ENCODE data around the gene TMEM161B. TPM values are rescaled to one million over a fixed set of nuclear protein-coding genes. Genes with fewer than 3 reads are reported as not detected.

TMEM161B gene
- polyA plus RNA-seq (2012; ENCODE audit: low read depth, missing spikeins), result 9.8 TPM

DNA sequence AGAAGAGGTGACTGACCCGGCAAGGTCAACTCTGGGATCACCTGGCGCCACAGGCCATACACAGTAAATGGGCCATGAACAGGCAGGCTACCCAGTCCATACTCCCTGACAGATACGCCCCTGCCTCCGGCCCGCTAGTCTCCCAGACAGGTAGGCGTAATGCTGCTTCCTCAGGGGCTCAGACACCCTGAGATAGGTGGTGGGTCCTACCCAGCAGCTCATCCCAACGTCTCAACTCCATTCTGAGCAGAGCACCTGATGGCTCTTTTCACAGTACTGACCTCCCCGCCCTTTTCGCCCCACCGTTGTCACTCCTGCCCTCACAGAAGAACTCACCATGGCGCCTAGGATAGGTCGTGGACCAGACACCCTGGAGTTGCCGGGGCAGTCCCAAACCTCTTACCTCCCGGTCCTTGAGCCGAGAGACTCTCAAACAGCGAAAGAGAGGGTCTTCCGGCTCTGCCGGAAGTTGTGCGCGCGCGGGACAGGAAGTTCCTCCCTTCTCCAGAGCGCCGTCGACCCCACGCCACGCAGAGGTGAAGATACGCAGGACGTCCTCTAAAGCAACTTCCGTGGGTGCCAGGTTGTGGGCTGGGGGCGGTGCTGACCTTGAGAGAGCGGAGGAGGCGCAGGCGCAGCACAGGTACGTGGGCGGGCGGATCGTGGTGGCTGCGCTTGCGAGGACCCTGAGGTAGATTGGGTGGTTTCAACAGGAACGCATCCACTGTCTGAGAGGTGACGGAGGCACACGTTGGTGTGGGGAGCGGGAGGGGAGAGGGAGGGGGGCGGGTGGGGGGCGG lies at the start of gene TMEM161B:
TSS of gene TMEM161B (minus strand) at position 461 of the 800 bp plus-strand sequence. CDS start at position 339, 122 bp downstream.
- TF ChIP-seq POLR2AphosphoS5 (IDR thresholded peaks at IDR 0.05; ENCODE audit: low read depth, low read length) (peak; percentile 89), POU2F2 (IDR thresholded peaks at IDR 0.05; ENCODE audit: low read depth, low read length) (no peak; the same call in 1 of the 2 replicates), PAX5 (IDR thresholded peaks at IDR 0.05; ENCODE audit: insufficient read depth, low read length, severe bottlenecking) (no peak), TAF1 (IDR thresholded peaks at IDR 0.05; ENCODE audit: low read depth, low read length) (peak; percentile 54; the same call in 1 of the 2 replicates), SPI1 (IDR thresholded peaks at IDR 0.05; ENCODE audit: low read depth, low read length) (peak; percentile 46), POLR2A (IDR thresholded peaks at IDR 0.05; ENCODE audit: low read depth, low read length) (peak; percentile 83)
- FAIRE-seq, result peak; percentile 98
- DNase-seq (ENCODE audit: insufficient read length, low spot score), result peak; percentile 64

DNA sequence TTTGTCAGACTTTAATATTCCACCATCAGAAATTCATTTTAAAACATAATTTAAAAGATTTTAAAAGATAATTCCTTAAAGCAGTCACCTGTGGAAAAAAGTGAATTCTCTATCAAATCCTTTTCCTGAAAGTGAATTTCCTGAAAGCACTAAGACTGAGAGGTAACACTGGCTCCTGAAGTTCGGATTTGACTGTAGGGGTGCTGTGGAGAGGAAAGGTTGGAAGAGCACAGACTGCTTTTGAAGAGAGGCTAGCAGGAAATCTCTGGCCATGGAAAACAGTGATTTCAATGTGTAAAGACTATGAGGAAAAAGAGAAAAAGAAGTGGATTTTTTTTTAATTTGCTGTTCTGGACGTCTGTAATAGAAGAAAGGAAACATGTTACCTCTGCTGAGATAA lies 35.7 kb upstream of the TMEM161B start:
- TF ChIP-seq TAF1 (IDR thresholded peaks at IDR 0.05; ENCODE audit: low read depth, low read length), result no peak
- TF ChIP-seq POU2F2 (IDR thresholded peaks at IDR 0.05; ENCODE audit: low read depth, low read length), result no peak
- TF ChIP-seq PAX5 (IDR thresholded peaks at IDR 0.05; ENCODE audit: insufficient read depth, low read length, severe bottlenecking), result no peak
- TF ChIP-seq POLR2AphosphoS5 (IDR thresholded peaks at IDR 0.05; ENCODE audit: low read depth, low read length), result no peak
- TF ChIP-seq POLR2A (IDR thresholded peaks at IDR 0.05; ENCODE audit: low read depth, low read length), result no peak
- FAIRE-seq (no peak), DNase-seq (ENCODE audit: insufficient read length, low spot score) (no peak)

DNA sequence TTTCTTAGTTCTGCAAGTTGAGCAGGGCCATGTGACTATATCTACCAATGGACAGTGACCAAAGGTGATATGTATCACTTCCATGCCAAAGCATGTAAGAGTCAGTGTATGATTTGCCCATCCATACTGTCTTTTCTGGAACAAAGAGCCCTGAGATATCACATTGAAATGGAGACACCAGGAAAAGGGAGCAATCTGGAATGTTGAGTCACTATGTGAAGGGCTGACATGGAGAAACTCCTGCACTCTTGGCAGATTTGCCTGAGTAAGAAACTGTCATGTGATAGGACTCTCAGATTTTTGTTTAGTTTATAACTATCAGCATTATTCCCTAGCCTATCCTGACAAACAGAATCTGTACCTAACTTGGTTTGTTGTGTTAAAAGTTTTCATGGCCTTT lies 29.8 kb upstream of the TMEM161B start:
- TF ChIP-seq POU2F2 (IDR thresholded peaks at IDR 0.05; ENCODE audit: low read depth, low read length) (no peak), SPI1 (IDR thresholded peaks at IDR 0.05; ENCODE audit: low read depth, low read length) (no peak), POLR2A (IDR thresholded peaks at IDR 0.05; ENCODE audit: low read depth, low read length) (no peak), TAF1 (IDR thresholded peaks at IDR 0.05; ENCODE audit: low read depth, low read length) (no peak), PAX5 (IDR thresholded peaks at IDR 0.05; ENCODE audit: insufficient read depth, low read length, severe bottlenecking) (no peak), POLR2AphosphoS5 (IDR thresholded peaks at IDR 0.05; ENCODE audit: low read depth, low read length) (no peak)
- FAIRE-seq (no peak), DNase-seq (ENCODE audit: insufficient read length, low spot score) (no peak)

DNA sequence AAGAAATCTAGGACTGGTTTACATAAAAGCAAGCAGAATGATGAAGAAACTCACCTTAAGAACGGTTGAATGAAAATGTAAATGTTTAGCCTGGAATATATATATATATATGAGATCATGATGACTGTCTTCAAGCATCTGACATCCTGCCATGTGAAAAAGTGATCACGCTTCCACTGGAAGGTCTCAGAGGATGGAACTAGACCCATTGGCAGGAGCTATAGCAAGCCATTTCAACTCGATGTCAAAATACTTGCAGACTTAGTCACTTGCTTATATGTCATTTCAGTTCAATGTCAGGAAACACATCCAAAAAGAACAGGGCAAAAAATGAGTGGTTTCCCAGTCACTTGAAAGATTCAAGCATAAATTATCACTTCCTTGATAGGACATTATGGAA lies 22.2 kb upstream of the TMEM161B start:
- no peak for FAIRE-seq
- no peak for TF ChIP-seq SPI1 (IDR thresholded peaks at IDR 0.05; ENCODE audit: low read depth, low read length)
- no peak for TF ChIP-seq PAX5 (IDR thresholded peaks at IDR 0.05; ENCODE audit: insufficient read depth, low read length, severe bottlenecking)
- TF ChIP-seq POLR2AphosphoS5 (IDR thresholded peaks at IDR 0.05; ENCODE audit: low read depth, low read length), result no peak
- TF ChIP-seq POU2F2 (IDR thresholded peaks at IDR 0.05; ENCODE audit: low read depth, low read length), result no peak
- no peak for DNase-seq (ENCODE audit: insufficient read length, low spot score)

DNA sequence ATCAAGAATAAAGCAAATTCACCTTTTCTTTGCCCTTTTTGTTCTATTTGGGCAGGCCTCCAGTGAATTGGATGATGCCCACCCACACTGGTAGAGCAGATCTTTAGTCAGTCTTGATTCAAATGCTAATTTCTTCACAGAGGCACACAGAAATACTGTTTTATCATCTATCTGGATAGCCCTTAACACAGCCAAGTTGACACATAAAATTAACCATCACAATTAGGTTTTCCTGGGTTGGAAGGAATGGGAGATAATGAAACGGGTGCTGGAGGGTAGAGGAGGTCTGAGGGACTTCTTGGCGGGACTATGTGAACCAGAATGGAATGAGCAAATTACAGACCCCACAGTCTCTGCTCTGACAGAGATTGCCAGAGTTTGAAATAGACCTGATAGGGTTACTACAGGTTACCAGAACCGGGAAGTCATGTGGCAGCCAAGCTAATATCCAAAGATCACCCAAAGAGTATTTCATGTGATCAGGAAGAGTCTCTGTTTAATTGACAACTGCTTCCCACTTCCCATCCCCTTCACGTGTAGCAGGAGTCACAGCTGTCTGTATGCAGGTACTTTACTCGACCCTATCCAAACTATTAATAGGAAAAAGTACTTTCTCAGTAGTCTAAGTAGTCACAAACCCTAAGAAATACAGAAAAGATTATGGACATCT lies 20.0 kb upstream of the TMEM161B start:
- FAIRE-seq (no peak), DNase-seq (ENCODE audit: insufficient read length, low spot score) (no peak)
- TF ChIP-seq TAF1 (IDR thresholded peaks at IDR 0.05; ENCODE audit: low read depth, low read length), result no peak
- no peak for TF ChIP-seq POLR2A (IDR thresholded peaks at IDR 0.05; ENCODE audit: low read depth, low read length)
- no peak for TF ChIP-seq PAX5 (IDR thresholded peaks at IDR 0.05; ENCODE audit: insufficient read depth, low read length, severe bottlenecking)
- TF ChIP-seq POLR2AphosphoS5 (IDR thresholded peaks at IDR 0.05; ENCODE audit: low read depth, low read length), result no peak
- TF ChIP-seq POU2F2 (IDR thresholded peaks at IDR 0.05; ENCODE audit: low read depth, low read length), result no peak
- TF ChIP-seq SPI1 (IDR thresholded peaks at IDR 0.05; ENCODE audit: low read depth, low read length), result no peak

DNA sequence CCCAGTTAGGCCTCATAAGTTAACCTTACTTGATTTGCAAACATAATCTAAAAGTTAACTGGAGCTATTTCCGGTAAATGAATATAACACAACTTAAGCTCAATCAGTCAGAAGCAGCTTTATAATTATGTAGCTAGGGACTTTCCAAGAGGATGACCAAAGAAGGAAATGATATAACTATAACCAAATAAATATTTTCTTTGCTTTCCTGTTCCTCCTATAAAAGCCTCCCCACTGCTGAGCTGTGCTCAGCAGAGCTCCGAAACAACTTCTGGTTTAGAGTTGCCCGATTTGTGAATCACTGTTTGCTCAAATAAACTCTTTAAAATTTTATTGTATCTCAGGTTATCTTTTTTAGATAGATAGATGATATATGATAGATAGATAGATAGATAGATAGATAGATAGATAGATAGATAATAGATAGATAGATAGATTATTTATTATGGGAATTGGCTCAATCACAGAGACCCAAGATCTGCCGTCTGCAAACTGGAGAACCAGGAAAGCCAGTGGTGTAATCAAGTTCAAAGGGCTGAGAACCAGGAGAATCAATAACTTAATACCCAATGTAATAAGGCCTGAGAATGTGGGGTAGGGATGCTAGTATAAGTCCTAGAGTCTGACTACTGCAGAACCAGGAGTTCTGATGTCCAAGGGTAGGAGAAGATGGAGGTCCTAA lies 19.3 kb upstream of the TMEM161B start:
- FAIRE-seq, result no peak
- TF ChIP-seq TAF1 (IDR thresholded peaks at IDR 0.05; ENCODE audit: low read depth, low read length), result no peak
- no peak for TF ChIP-seq PAX5 (IDR thresholded peaks at IDR 0.05; ENCODE audit: insufficient read depth, low read length, severe bottlenecking)
- no peak for TF ChIP-seq POLR2A (IDR thresholded peaks at IDR 0.05; ENCODE audit: low read depth, low read length)
- TF ChIP-seq POLR2AphosphoS5 (IDR thresholded peaks at IDR 0.05; ENCODE audit: low read depth, low read length), result no peak
- no peak for TF ChIP-seq POU2F2 (IDR thresholded peaks at IDR 0.05; ENCODE audit: low read depth, low read length)
- TF ChIP-seq SPI1 (IDR thresholded peaks at IDR 0.05; ENCODE audit: low read depth, low read length), result no peak

DNA sequence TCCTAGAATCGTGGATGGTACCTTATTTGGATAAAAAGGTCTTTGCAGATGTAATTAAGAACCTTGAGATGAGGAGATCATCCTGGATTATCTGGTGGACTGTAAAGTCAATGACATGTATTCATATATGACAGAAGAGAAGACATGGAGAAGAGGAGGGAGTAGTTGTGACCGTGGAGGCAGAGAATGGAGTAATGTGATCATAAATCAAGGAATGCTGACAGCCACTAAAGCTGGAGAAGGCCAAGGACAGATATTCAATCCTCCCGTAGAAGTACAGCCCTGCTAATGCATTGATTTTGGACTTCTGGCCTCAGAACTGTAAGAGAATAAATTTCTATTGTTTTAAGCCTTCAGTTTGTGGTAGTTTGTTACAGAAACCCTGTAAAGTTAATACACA lies 18.7 kb upstream of the TMEM161B start:
- no peak for TF ChIP-seq PAX5 (IDR thresholded peaks at IDR 0.05; ENCODE audit: insufficient read depth, low read length, severe bottlenecking)
- TF ChIP-seq POLR2AphosphoS5 (IDR thresholded peaks at IDR 0.05; ENCODE audit: low read depth, low read length), result no peak
- no peak for TF ChIP-seq SPI1 (IDR thresholded peaks at IDR 0.05; ENCODE audit: low read depth, low read length)
- TF ChIP-seq TAF1 (IDR thresholded peaks at IDR 0.05; ENCODE audit: low read depth, low read length), result no peak
- no peak for TF ChIP-seq POLR2A (IDR thresholded peaks at IDR 0.05; ENCODE audit: low read depth, low read length)
- TF ChIP-seq POU2F2 (IDR thresholded peaks at IDR 0.05; ENCODE audit: low read depth, low read length), result no peak
- FAIRE-seq (peak; percentile 40), DNase-seq (ENCODE audit: insufficient read length, low spot score) (no peak)

More for the DNA sequence above, 19.3 kb upstream of the TMEM161B start:
- no peak for DNase-seq (ENCODE audit: insufficient read length, low spot score)

DNA sequence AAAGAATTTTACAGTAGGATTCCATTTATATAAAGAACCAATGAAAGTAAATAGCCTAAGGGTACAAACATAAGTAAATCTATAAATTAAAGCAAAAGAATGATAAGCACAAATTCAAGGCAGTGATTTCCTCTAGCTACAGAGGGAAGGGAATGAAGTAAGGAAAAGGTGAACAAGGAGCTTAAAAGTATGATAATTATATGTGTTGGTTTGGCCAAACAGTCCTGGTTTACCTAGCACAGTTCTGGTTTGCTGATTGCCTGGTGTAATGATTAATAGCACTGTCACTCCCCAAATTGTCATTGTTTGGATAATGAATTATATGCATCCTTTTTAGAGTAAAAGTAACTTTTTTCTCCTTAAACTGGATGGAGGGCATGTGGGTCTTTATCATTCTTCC lies 15.0 kb upstream of the TMEM161B start:
- TF ChIP-seq TAF1 (IDR thresholded peaks at IDR 0.05; ENCODE audit: low read depth, low read length) (no peak), POLR2A (IDR thresholded peaks at IDR 0.05; ENCODE audit: low read depth, low read length) (no peak), POU2F2 (IDR thresholded peaks at IDR 0.05; ENCODE audit: low read depth, low read length) (no peak), SPI1 (IDR thresholded peaks at IDR 0.05; ENCODE audit: low read depth, low read length) (no peak), PAX5 (IDR thresholded peaks at IDR 0.05; ENCODE audit: insufficient read depth, low read length, severe bottlenecking) (no peak), POLR2AphosphoS5 (IDR thresholded peaks at IDR 0.05; ENCODE audit: low read depth, low read length) (no peak)

DNA sequence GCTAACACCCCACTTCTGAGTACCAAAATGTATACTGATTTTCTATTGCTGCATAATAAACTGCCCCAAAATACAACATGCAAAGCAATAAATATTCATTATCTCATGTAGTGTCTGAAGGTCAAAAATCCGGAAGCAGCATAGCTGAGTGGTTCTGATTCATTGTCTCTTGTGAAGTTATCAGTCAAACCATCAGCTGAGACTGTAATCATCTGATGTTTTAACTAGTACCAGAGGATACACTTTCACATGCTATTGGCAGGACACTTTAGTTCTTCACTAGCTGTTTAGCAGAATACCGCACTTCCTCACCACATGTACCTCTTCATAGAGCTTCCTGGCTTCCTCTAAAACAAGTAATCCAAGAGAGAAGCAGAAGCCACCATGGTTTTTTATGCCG lies 12.7 kb upstream of the TMEM161B start:
- FAIRE-seq, result peak; percentile 51
- DNase-seq (ENCODE audit: insufficient read length, low spot score), result no peak
- TF ChIP-seq POU2F2 (IDR thresholded peaks at IDR 0.05; ENCODE audit: low read depth, low read length), result no peak
- no peak for TF ChIP-seq POLR2A (IDR thresholded peaks at IDR 0.05; ENCODE audit: low read depth, low read length)
- no peak for TF ChIP-seq POLR2AphosphoS5 (IDR thresholded peaks at IDR 0.05; ENCODE audit: low read depth, low read length)
- TF ChIP-seq TAF1 (IDR thresholded peaks at IDR 0.05; ENCODE audit: low read depth, low read length), result no peak
- no peak for TF ChIP-seq PAX5 (IDR thresholded peaks at IDR 0.05; ENCODE audit: insufficient read depth, low read length, severe bottlenecking)
- TF ChIP-seq SPI1 (IDR thresholded peaks at IDR 0.05; ENCODE audit: low read depth, low read length), result no peak

More for the DNA sequence above, 15.0 kb upstream of the TMEM161B start:
- DNase-seq (ENCODE audit: insufficient read length, low spot score), result no peak
- FAIRE-seq, result no peak

All from GM12891 (cell line).